Keratinocyte (primary cell): ENCODE measurements around the gene ERMARD. TPM values are rescaled to one million over a fixed set of nuclear protein-coding genes. Genes with fewer than 3 reads are reported as not detected.

Experiments
- DNase-seq: peaks from one replicate; pipeline ENCODE4 v3.0.0-alpha.2; 2011; ENCODE audit warnings: low read depth, missing footprints, low spot score
- FAIRE-seq: peaks from 2 replicates; lab custom pipeline; 2011; peaks lifted over from hg19 to GRCh38; lab: Jason Lieb, UNC
- H2AFZ ChIP-seq: 2 replicates; pipeline ENCODE4 v1.6.0; 2012; ENCODE audit warnings: low read length, control low read depth, inconsistent platforms; ENCODE audit not compliant: control insufficient read depth
- H3K27ac ChIP-seq: 2 replicates; pipeline ENCODE4 v1.5.1; 2011; ENCODE audit warnings: low read length; ENCODE audit not compliant: control insufficient read depth, insufficient read depth
- H3K27me3 ChIP-seq: 3 replicates; pipeline ENCODE4 v1.6.0; 2011; ENCODE audit warnings: low read length; ENCODE audit not compliant: control insufficient read depth, insufficient read depth; ENCODE audit errors: extremely low read depth
- H3K36me3 ChIP-seq, 2 experiments: 2 replicates in 1 of 2; 3 replicates in 1 of 2; pipeline ENCODE4 v1.5.1; 2011; ENCODE audit warnings: low read length in 2 of 2, mild to moderate bottlenecking in 1 of 2; ENCODE audit not compliant: control insufficient read depth in 2 of 2, insufficient read depth in 2 of 2; ENCODE audit errors: extremely low read depth in 1 of 2
- H3K4me1 ChIP-seq: 3 replicates; pipeline ENCODE4 v1.5.1; 2011; ENCODE audit warnings: low read length; ENCODE audit not compliant: control insufficient read depth, insufficient read depth; ENCODE audit errors: extremely low read depth
- H3K4me2 ChIP-seq: 3 replicates; pipeline ENCODE4 v1.6.0; 2011; ENCODE audit warnings: low read depth, low read length; ENCODE audit not compliant: control insufficient read depth, insufficient read depth; ENCODE audit errors: extremely low read depth
- H3K4me3 ChIP-seq, 3 experiments: fragments of 200-600 bp in 1 of 3; sonication (generic) in 1 of 3; 2 replicates in 2 of 3; 3 replicates in 1 of 3; pipeline ENCODE4 v1.5.1; 2011 to 2016; ENCODE audit warnings: low read length in 3 of 3, mild to moderate bottlenecking in 3 of 3, control low read depth in 2 of 3, inconsistent platforms in 1 of 3, low read depth in 1 of 3, mixed read lengths in 1 of 3, mixed run types in 1 of 3, moderate library complexity in 1 of 3; ENCODE audit not compliant: control insufficient read depth in 2 of 3, insufficient read depth in 2 of 3; ENCODE audit errors: extremely low read depth in 1 of 3
- H3K79me2 ChIP-seq: 2 replicates; pipeline ENCODE4 v1.6.0; 2012; ENCODE audit warnings: low read length; ENCODE audit not compliant: control insufficient read depth, insufficient read depth
- H3K9ac ChIP-seq: 3 replicates; pipeline ENCODE4 v1.6.0; 2011; ENCODE audit warnings: low read length; ENCODE audit not compliant: control insufficient read depth, insufficient read depth; ENCODE audit errors: extremely low read depth
- H3K9me1 ChIP-seq: 3 replicates; pipeline ENCODE4 v1.6.0; 2011; ENCODE audit warnings: low read length; ENCODE audit not compliant: control insufficient read depth, insufficient read depth; ENCODE audit errors: extremely low read depth
- H3K9me3 ChIP-seq: 2 replicates; pipeline ENCODE4 v1.5.1; 2012; ENCODE audit warnings: low read depth, low read length; ENCODE audit not compliant: control insufficient read depth
- H4K20me1 ChIP-seq: 3 replicates; pipeline ENCODE4 v1.6.0; 2011; ENCODE audit warnings: low read length; ENCODE audit not compliant: control insufficient read depth, insufficient read depth; ENCODE audit errors: extremely low read depth
- CTCF ChIP-seq, 3 experiments: IDR thresholded peaks in 1 of 3; conservative IDR thresholded peaks in 1 of 3; optimal IDR thresholded peaks in 1 of 3; 2 replicates in 2 of 3; 3 replicates in 1 of 3; pipeline versions ENCODE3 to v1.5.1; 2011; ENCODE audit warnings: low read length in 3 of 3, mild to moderate bottlenecking in 3 of 3, moderate library complexity in 2 of 3, control low read depth in 1 of 3, inconsistent platforms in 1 of 3; ENCODE audit not compliant: insufficient read depth in 2 of 3; ENCODE audit errors: extremely low read depth in 1 of 3
- EZH2 ChIP-seq: IDR thresholded peaks from one replicate; pipeline ENCODE4 v1.6.1; 2012; ENCODE audit warnings: inconsistent platforms, mild to moderate bottlenecking, low read length, moderate library complexity
- dilution Hi-C: fragments of 300-500 bp; cut with MboI; formaldehyde crosslinking; loops from one replicate; pipeline ENCODE4 v1.7.0; 2020; ENCODE audit warnings: low sequenced_read_pairs; ENCODE audit not compliant: extremely low pct_ligation_motif_present
- polyA plus RNA-seq, 5 experiments: library from polyadenylated mRNA; depleted of rRNA in 3 of 5; stranded (reverse) in 3 of 5; stranded (forward) in 1 of 5; unstranded in 1 of 5; fragments of >200 nt; gene quantifications; 1 replicate in 1 of 5; 2 replicates in 3 of 5; 3 replicates in 1 of 5; pipeline versions ENCODE4 v1.2.1 to v1.2.3, GENCODE V29; 2011 to 2012; ENCODE audit warnings: missing spikeins in 2 of 5, low read depth in 1 of 5, low replicate concordance in 1 of 5

ERMARD gene
- polyA plus RNA-seq, 1 donor (not counting 4 experiments of a cell fraction or from before 2014, with no cell fraction given): 37.9 TPM

GRCh38 chr6:169825558-169826225 lies 74.3 kb downstream of the ERMARD start:
- dilution Hi-C loops: loop anchor here (25.0 kb wide), 1 partner anchor 312 kb away; no protein-coding TSS in a partner anchor
- no peak for FAIRE-seq
- peaks cover 5% of the 10 kb centered on the region for H3K27me3 ChIP-seq
- no peaks in the 10 kb centered on the region for H3K9me1 ChIP-seq
- no peak overlapping the region for H3K27ac ChIP-seq
- no peak overlapping the region for H3K4me2 ChIP-seq
- H3K9me3 ChIP-seq: no peaks in the 10 kb centered on the region
- H3K9ac ChIP-seq: no peak overlapping the region
- no peaks in the 10 kb centered on the region for H3K79me2 ChIP-seq
- no peak overlapping the region for H3K4me3 ChIP-seq
- no peaks in the 10 kb centered on the region for H4K20me1 ChIP-seq
- no peak for DNase-seq
- TF ChIP-seq EZH2 (no peak), CTCF (optimal IDR thresholded peaks at IDR 0.05 in 1 of 3, IDR thresholded peaks at IDR 0.05 in 1 of 3, conservative IDR thresholded peaks at IDR 0.05 in 1 of 3; ENCODE audit: extremely low read depth in 1 of 3, insufficient read depth in 2 of 3, low read length in 3 of 3) (no peak)
- H2AFZ ChIP-seq: no peak overlapping the region
- peaks cover 3% of the 10 kb centered on the region for H3K4me1 ChIP-seq
- H3K36me3 ChIP-seq: no peaks in the 10 kb centered on the region

- Histone ChIP-seq H4K20me1 (no peaks in the 10 kb centered on the region), H3K4me1 (peaks cover 10% of the 10 kb centered on the region), H2AFZ (no peak overlapping the region), H3K27me3 (peaks cover 5% of the 10 kb centered on the region), H3K27ac (no peak overlapping the region), H3K9ac (no peak overlapping the region), H3K4me2 (no peak overlapping the region), H3K79me2 (no peaks in the 10 kb centered on the region), H3K36me3 (no peaks in the 10 kb centered on the region), H3K4me3 (no peak overlapping the region), H3K9me1 (no peaks in the 10 kb centered on the region), H3K9me3 (no peaks in the 10 kb centered on the region)
- DNase-seq (no peak), FAIRE-seq (peak; percentile 51)
- no peak for TF ChIP-seq EZH2
- TF ChIP-seq CTCF (optimal IDR thresholded peaks at IDR 0.05 in 1 of 3, IDR thresholded peaks at IDR 0.05 in 1 of 3, conservative IDR thresholded peaks at IDR 0.05 in 1 of 3; ENCODE audit: extremely low read depth in 1 of 3, insufficient read depth in 2 of 3, low read length in 3 of 3): no peak
- dilution Hi-C loops: loop anchor here (25.0 kb wide), 1 partner anchor 311 kb away; no protein-coding TSS in a partner anchor
Measured at GRCh38 chr6:169826697-169827096, 75.3 kb downstream of the ERMARD start.
